ENCODE results near the gene SEC14L1.

The SEC14L1 gene

DNA sequence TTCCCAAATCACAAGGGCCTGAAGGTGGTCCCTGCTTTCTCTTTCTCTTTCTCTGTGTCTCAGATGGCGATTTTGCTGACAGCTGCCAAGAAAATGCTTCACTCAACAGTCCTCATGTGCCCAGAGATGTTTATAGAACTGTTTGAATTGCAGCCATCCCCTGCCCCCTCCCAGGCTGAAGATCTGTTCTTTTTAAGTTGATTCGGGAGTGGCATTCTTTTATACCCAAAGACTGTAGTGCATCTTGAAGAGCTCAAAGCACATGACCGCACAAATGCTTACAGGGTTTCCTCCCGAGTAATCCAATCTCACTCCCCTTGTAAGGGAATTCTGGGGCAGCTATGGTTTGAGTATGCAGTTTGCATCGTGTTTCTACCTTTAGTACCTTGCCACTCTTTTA is 75.7 kb downstream of the SEC14L1 start:
- no peak for DNase-seq

DNA sequence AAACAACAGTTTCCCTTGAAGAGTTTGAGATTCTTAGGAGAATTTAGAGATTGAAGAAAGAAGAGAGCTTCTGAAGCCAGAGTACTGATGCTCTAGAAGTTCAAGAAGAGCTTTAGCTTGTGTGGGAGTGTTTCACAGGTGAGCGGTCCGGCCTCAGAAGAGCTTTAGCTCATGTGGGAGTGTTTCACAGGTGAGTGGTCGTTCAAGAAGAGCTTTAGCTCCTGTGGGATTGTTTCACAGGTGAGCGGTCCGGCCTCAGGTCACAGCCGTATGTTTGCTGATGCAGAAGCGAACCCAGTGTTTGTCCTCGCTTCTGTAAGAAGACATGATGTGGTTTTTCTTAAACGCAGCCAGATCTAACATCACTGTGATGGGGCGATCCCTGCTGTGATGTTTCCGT is 76.4 kb downstream of the SEC14L1 start:
- DNase-seq: no peak

DNA sequence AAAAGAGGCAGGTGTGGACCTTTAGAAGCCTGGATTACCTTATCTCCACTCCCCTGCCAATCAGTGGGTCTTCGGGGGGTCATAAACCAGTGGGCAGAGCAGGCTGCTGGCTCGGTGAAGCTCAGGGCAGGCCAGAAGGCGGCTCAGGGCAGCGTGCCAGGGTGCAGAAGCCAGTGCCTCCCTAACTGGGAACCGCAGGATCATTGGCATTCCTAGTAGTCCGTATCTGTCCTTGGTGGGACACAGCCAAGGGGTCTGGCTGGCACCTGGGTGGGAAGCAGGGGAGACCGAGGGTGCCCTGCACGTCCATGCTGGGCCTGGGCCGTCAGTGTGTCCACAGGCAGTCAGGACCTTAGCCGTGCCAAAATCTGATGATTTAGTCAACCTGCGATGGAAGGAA is 76.8 kb downstream of the SEC14L1 start:
- DNase-seq: no peak

DNA sequence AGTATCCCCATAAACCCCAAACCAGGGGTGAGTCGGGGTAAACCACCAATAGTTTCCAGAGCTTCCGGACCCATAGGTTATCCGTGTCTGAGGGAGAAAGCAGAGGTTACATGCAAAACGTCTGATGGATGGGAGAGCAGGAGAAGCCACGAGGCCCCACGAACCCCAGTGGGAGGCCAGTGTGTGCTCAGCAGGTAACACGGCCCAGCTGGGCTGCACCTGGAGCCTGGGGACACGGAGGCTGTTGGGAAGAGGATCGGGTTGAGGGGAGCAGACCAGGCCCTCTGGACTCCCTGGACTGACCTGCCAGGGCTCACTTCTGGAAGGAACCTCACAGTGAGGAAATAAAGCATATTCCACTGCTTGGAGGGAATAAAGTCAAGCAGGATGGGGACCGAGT is 78.1 kb downstream of the SEC14L1 start:
- no peak for DNase-seq

DNA sequence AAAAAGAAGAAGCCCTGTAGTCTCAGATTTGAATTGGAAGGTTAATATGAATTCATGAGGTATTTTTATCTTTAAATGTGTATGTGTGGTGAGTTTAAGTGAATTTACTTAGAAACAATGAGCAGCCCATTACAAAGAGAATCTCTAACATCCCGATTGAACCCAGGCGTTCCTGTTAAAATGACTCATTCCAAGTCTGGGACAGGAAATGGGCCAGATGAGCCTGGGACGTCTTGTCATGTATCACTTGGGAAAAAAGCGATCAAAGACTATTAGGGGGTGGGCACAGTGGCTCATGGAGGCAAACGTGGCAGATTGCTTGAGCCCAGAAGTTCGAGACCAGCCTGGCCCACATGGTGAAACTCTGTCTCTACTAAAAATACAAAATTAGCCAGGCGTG is 81.6 kb downstream of the SEC14L1 start:
- DNase-seq: no peak

DNA sequence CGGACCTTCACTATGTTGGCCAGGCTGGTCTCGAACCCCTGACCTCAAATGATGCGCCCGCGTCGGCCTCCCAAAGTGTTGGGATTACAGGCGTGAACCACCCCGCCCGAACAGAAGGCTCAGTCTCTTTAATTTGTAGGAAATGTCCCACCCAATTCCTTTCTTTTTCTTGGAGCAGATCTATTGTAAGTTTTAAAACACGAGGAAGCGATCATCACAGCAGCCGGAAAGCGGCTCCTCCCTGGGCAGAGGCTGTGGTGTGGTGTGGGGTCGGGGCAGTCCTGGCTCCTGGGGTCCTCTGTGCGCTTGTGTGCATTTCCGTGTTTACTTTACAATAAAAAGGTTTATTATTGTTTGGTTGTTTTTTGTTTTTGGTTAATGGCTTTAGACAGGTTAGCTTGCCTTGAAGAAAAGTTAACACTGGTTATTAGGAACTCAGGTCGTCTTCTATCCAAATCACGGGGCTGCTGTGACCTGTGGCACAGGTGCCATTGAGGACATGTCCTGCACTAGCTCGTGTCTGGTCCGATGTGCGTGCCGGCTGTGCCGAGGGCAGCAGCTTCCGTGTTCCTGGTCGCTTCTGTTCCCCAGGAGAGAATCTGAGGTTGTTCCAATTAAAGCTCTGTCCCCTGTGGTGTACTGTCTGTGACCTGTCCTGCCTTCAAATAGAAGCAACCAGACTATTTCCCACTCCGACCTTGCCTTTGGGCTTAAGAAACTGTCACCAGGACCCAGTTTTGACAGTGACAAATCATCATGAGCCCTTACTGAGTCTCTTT is 83.1 kb downstream of the SEC14L1 start:
- no peak for DNase-seq

DNA sequence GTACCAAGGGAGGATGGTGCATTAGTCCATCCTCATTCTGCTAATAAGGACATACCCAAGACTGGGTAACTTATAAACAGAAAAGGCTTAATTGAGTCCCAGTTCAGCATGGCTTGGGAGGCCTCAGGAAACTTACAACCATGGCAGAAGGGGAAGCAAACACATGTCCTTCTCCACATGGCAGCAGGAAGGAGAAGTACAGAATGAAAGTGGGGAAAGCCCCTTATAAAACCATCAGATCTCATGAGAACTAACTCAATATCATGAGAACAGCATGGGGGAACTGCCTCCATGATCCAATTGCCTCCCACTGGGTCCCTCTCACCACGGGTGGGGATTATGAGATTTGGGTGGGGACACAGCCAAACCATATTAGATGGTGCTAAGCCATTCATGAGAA is 84.5 kb downstream of the SEC14L1 start:
- DNase-seq: no peak

DNA sequence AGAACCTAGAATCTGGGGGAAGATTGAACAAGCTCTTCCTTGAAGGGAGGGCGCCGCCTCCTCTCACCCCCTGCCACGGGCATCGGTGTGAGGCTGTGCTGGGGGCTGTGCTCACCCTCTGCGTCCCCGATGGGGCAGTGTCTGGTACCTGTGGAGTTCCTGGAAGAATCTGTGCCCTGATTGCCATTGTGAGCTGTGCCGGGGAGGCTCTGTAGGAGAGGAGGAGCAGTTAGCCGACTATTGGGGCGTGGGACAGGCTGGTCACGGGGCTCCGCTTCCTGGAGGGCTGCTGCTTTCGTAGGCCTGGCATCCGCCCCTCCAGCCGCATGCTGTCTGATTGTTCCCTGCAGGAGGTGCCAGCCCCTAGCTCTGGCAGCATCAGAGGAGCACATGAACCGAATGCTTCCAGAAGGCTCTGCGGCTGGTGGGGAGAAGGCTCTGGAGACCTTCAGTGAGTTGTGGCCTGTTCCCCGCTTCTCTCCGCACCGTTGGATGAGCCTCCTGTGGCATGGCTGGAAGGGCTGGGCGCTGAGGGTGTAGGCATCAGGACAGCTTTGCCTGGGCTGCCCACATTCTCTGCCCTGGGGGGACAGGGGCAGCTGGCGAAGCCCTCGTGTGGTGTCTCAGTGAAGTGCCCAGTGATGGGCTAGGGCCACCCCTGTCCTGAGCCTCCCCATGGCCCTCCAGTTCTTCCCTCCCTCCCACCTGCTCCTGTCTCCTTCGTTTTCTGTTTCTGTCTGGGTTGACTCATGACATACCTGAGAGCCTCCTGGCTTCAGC is 86.9 kb downstream of the SEC14L1 start:
- no peak for DNase-seq

DNA sequence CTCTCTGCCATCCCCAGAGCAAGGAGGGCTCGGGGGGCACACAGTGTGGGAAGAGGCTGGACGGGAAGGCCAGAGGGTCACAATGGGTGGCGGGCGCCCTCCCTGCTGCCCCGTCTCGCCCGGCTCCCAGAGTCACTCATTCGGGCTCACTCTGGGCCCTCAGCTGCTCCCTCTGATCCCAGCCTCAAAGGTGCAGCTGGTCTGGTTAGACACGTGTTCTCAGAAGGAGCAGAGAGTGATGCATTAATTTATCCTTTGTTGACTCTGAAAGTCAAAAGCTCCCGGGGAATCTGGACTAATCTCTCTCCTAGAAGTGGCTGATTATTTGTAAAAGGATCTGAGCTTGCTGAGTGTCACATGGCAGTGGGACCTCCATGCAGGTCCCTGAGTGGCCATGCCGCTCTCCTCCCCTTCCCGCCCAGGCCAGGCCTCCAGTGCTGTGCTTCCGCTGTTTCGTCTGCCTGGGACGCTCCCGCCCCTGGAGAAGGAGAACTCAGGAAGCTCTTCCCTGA is 87.5 kb downstream of the SEC14L1 start:
- no peak for DNase-seq

DNA sequence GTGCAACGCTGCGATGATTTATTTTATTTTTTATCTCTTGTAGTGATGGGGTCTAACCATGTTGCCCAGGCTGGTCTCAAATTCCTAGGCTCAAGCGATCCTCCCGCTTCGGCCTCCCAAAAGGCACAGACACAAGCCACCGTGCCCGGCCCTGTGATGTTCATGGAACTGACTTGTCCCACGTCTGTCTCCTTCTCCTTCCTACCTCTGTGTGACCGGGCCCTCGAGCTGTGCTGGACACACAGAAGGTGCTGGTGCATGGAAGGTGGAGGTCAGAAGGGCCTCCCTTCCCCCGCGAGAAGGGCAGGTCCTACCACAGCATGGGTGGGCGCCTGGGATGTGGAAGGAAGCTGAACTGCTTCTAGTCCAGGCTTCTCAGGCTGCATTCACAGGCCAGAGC is 88.0 kb downstream of the SEC14L1 start:
- no peak for DNase-seq

DNA sequence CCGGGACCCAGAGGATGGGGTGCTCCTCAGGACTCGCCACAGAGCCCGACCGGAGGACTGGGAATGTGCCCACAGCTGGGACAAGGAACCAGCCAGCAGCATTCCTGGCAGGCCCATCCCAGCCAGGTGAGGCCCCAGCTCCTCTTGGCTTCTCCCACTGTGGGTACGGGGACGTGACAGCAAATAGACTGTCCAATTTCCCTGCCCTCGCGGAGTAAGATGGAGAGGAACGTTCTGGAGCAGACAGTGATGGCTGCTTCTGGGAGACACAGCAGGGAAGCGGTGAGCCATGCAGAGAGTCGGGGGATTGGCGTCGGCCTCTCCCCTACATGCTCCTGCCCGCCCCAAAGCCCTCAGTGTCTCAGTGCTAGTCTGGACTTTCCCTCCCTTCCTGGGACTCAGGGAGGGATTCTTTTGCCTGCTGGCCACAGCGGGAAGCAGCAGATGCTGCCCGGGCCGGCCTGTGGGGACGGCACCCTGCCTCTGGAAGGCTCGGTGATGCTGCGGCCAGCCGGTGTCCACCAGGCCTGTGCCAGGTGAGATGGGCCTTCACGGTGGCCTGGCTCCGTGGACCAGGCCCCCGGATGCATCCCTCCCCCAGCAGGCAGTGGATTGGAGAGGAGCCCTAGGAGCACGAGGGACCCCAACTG is 89.1 kb downstream of the SEC14L1 start:
- no peak for DNase-seq

DNA sequence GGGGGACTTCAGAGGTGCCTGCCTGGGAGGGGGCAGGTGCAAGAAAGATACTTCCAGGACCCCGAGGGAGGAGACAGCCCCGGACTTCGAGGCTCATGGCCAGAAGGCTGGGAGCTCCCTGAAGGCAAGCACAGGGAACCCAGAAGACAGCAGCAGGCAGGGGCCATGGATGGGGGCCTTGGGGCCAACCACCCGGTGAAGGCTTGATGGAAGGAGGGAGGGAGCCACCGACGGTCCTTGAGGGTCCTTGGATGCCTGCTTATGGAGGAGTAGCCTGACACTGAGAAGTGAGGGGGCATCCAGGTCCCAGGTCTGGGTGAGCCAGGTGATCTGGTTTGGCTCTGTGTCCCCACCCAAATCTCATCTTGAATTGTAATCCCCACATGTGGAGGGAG is 89.7 kb downstream of the SEC14L1 start:
- no peak for DNase-seq

DNA sequence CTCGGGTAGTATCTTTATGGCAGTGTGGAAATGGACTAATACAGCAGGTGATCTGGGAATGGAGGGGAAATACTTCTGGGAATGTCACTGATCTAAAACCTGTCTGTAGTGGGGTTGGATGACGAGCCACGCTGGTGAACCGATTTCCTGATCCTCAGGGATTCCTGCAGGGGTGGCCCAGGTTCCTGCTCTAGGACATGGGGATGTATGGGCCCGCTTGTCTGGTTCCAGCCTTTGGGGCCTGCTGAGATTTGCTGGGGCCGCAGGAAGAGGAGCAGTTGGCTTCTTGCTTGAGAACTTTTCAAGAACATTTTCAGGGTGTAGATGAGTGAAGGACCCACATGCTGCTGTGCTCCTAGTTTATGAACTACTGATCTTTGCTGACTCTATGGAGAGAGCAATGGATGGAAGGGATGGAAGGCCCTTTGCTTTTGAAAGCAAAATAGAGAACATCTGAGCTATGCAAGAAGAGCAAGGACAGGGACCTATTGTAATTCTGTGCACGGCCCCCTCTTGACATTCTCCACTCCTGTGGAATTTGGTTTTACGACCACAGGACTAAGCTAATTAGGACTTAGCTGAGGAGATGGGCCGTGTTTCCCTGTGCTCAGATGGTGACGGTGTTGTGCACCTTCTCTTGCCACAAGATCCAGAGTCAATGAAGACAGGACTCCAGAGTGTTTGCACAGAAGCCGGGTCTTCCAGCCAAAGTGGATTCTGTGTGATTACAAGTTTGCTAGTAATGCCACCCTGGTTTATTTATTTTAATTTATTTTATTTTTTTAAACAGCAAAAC is 90.5 kb downstream of the SEC14L1 start:
- no peak for DNase-seq

DNA sequence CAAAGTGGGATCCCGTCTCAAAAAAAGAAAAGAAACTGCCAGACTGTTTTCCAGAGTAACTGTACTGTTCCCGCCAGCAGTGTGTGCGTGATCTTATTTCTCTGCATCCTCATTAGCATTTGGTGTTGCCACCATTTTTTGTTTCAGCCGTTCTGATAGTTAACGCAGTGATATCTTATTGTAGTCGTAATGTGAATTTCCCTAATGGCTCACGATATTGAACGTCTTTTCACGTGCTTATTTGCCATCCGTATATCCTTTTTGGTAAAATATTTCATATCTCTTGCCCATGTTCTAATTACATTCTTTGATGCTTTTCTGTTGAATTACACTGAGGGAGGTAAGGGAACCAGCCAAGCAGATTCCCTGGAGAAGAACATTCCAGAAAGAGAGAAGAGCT is 92.4 kb downstream of the SEC14L1 start:
- DNase-seq: no peak

DNA sequence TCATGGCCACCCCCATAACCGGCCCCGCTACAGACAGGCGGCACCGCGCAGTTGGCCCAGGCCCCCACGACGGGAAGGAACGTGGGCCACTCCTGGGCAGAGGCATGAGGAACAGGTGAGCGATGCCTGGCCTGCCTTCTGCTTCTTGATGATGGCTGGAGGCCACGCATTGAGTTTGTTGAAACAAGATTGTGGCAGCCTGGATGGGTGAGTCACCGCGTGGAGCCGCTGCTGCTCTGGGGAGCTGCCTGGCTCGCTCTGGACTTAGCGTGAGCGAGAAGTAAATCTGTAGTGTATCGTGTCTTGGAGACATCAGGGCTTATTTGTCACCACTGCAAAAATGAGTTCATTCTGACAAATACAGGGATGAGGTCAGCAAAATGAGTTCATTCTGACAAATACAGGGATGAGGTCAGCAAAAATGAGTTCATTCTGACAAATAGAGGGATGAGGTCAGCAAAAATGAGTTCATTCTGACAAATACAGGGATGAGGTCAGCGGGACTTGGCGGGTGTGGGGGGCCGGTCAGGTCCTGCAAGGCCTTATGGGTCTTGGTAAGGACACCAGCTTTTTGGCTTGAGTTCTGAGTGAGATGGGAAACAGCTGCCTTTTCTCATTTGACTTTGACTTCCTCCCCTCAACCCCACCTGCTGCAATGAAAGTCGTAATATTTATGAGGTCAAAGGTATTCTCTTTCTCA is 93.0 kb downstream of the SEC14L1 start:
- peak; percentile 63 for DNase-seq

DNA sequence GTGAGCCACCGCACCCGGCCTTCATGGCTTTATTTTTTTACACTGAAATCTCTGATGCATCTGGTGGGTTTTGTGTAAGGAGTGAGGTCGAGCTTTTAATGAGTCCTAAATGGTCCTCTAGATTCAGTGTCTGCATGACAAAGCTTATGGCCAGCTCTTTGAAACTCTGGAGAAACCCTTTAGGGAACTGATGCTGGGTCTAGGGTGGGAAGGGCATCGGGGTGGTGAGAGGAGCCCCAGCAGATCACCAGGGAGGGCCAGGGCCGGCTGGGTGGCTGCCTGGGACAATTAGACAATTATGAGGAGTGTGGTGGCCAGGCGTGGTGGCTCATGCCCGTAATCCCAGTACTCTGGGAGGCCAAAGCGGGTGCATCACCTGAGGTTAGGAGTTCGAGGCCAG is 93.9 kb downstream of the SEC14L1 start:
- DNase-seq: no peak

DNA sequence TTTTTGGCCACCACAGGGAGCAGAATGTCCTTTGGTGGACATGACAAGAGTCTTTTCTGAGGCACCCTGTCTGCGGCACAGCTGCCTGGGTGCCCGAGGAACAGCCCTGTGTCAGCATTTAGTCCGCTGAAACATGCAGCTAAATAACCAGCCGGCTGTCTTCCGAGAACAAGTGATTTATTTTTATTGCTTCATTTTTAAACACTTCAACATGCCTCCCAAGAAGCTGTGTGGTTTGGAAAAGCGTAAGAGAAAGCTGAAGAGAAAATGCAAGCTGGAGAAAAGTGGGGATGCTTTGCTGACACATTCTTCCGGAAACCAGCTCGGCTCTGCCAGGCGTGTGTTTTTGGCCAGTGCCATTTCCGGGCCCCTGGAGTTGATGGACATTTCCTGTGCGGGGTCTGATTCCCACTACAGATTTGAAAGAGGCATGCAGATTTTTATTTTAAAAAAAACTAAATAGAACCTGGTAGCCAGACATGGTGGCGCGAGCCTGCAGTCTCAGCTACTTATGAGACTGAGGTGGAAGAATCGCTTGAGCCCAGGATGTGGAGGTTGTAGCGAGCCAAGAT is 94.7 kb downstream of the SEC14L1 start:
- peak; percentile 62 for DNase-seq

DNA sequence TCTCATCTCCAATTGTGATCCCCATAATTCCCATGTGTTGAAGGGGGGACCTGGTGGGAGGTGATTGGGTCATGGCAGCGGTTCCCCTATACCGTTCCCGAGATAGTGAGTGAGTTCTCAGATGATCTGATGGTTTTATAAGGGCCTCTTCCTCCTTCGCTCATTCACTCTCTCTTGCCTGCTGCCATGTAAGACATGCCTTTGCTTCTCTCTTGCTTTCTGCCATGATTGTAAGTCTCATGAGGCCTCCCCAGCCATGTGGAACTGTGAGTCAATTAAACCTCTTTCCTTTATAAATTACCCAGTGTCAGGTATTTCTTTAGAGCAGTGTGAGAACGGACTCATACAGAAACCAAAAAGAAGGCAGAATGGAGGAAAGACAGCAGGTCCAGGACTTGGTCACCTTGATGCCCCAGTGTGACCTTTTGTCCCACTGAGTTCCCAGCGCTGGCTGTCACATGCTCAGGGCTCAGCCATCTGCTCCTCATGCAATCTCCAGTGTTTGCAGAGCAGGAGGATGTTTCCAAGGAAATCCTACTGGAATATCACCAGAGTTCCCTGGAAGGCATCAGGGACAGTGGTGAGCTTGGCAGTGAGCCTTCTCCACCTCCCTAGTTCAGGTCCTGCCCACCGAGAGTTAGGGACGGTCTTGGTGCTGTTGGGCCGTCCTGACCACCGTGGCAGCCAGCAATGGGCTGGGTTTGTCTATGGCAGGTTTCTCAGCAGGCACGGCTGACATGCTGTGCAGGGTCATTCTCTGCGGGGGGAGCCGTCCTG is 96.7 kb downstream of the SEC14L1 start:
- no peak for DNase-seq

DNA sequence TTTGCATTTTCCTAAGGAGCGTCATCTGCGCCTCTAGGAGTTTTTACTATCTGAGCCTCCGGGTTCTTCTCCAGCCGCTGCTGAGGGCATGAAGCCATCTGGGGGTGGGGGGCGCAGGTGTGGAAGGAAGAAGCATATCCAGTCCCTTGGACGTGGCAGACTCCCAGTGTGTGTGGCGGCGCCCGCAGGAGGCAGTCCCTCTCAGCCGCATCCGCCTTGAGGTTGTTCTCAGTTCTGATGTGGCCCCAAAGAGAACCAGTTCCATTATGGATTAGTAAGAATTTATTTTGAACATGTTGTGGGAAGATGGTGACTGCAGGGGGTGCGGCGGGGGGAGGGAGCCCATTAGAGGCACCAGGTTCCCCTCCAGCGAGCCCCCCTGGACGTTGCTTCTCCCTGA is 100.2 kb downstream of the SEC14L1 start:
- DNase-seq: no peak

DNA sequence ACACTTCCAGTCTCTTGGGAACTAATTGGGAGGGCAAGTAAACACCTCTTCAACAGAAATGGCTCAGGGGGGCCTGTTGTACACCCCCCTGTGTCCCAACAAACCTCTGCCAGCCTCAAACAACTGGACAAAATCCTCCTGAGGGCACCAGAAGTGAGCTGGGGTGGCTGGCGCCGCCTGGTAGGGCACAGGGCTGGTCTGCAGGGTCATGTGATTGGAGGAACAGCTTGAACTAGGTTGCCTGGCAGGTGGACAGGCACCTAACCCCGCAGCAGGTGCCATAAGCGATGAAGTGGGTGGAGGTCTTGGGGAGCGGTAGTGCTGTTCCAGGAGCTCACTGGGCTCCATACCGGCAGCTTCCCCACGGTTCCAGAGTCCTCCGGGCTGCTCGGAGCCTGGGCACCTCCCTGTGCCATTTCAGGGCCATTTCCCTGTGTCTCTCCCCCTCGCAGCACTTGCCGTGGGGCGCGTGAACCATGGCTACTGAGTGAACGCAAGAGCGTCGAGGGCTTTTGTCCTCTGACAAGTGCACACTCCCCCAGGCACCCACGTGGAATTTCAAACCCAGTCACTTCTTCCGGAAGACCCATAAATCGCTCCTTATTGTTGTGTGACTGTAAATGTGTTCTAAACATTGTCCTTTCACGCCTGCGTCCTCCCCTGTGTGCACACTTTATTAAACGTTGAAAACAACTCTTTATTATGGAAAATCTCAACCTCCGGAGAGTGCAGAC is 101.5 kb downstream of the SEC14L1 start:
- DNase-seq: no peak
